Measurements from ENCODE around the gene KDM2A.

The KDM2A gene

GRCh38 chr11:67118801-67119584 lies at the start of gene KDM2A:
Gene KDM2A (plus strand): TSS chr11:67119263. CDS start chr11:67121317, 2,054 bp downstream.
- DNase-seq (ENCODE audit: low spot score): peak; percentile 99

GRCh38 chr11:67071420-67072284 lies 47.4 kb upstream of the KDM2A start:
- DNase-seq (ENCODE audit: low spot score): peak; percentile 67

- DNase-seq (ENCODE audit: low spot score): no peak
These were observed 46.8 kb upstream of the KDM2A start for GRCh38 chr11:67072295-67072694.

- DNase-seq (ENCODE audit: low spot score): no peak
These were observed 45.2 kb upstream of the KDM2A start for GRCh38 chr11:67073908-67074307.

- DNase-seq (ENCODE audit: low spot score): no peak
These were observed 42.9 kb upstream of the KDM2A start for GRCh38 chr11:67076202-67076601.

GRCh38 chr11:67079065-67079705 lies 39.9 kb upstream of the KDM2A start:
- no peak for DNase-seq (ENCODE audit: low spot score)

GRCh38 chr11:67082071-67082791 lies 36.8 kb upstream of the KDM2A start:
- no peak for DNase-seq (ENCODE audit: low spot score)

GRCh38 chr11:67083786-67084366 lies 35.2 kb upstream of the KDM2A start:
- DNase-seq (ENCODE audit: low spot score): no peak

- DNase-seq (ENCODE audit: low spot score): no peak
These were observed 33.4 kb upstream of the KDM2A start for GRCh38 chr11:67085617-67086016.

- no peak for DNase-seq (ENCODE audit: low spot score)
These were observed 28.3 kb upstream of the KDM2A start for GRCh38 chr11:67090717-67091116.

GRCh38 chr11:67095214-67095507 lies 23.9 kb upstream of the KDM2A start:
- DNase-seq (ENCODE audit: low spot score): no peak

- no peak for DNase-seq (ENCODE audit: low spot score)
These were observed 20.1 kb upstream of the KDM2A start for GRCh38 chr11:67098799-67099429.

- no peak for DNase-seq (ENCODE audit: low spot score)
These were observed 19.2 kb upstream of the KDM2A start for GRCh38 chr11:67099831-67100324.

GRCh38 chr11:67102664-67103063 lies 16.4 kb upstream of the KDM2A start:
- no peak for DNase-seq (ENCODE audit: low spot score)

- DNase-seq (ENCODE audit: low spot score): no peak
These were observed 13.1 kb upstream of the KDM2A start for GRCh38 chr11:67105964-67106363.

GRCh38 chr11:67111261-67111660 lies 7.8 kb upstream of the KDM2A start:
- DNase-seq (ENCODE audit: low spot score): no peak

- DNase-seq (ENCODE audit: low spot score): peak; percentile 17
These were observed 5.8 kb upstream of the KDM2A start for GRCh38 chr11:67113231-67113721.

- no peak for DNase-seq (ENCODE audit: low spot score)
These were observed 4.7 kb upstream of the KDM2A start for GRCh38 chr11:67114275-67114896.

GRCh38 chr11:67116758-67117105 lies 2.3 kb upstream of the KDM2A start:
- DNase-seq (ENCODE audit: low spot score): no peak

- no peak for DNase-seq (ENCODE audit: low spot score)
These were observed 1.9 kb upstream of the KDM2A start for GRCh38 chr11:67117176-67117575.
